ENCODE measurements around the gene RIOX2. TPM values are rescaled to one million over a fixed set of nuclear protein-coding genes. Genes with fewer than 3 reads are reported as not detected.

The RIOX2 gene
- total RNA-seq, 1 donor from 2014 or later, result 40.3 TPM

DNA sequence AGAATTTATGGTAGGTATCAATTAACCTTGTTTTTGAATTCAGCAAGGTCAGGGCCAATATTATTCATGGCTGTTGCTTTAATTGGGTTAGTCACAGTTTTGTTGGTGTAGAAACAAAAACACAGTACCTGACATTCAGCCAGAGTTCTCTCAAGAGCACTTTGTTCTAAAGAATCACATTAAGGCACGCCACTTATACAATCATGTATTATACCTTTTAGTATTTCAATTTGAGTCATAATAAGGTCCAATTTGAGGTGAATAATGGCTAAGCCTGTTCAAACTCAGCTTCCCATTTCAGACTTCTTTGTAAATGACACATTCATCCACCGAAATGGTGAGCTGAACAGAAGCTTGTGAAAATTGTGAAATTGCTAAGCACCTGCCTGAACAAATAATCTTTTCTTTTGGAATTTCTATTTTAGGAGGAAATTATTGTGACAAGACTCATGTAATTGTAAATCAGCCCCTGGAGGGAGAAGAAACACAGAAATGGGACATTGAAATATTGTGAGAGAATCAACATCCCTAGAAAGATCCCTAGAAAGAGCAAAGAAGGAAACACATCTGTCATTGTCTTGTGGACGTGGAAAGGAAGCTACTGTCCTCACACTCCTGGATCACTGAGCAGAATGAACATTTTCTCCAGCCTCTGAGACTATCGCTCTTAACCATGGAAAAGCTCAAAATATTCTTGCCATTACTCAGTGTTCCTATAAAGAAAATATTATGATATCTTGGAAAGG lies 29.3 kb downstream of the RIOX2 start:
- no peak for DNase-seq (ENCODE audit: low read depth)
- peaks cover 11% of the 10 kb centered on the region for H3K36me3 ChIP-seq (ENCODE audit: control insufficient read depth, insufficient read depth, low read length)
- no peak overlapping the region for H3K4me3 ChIP-seq (ENCODE audit: low read depth, low read length)
- no peak for FAIRE-seq
- TF ChIP-seq, protein P1, sequence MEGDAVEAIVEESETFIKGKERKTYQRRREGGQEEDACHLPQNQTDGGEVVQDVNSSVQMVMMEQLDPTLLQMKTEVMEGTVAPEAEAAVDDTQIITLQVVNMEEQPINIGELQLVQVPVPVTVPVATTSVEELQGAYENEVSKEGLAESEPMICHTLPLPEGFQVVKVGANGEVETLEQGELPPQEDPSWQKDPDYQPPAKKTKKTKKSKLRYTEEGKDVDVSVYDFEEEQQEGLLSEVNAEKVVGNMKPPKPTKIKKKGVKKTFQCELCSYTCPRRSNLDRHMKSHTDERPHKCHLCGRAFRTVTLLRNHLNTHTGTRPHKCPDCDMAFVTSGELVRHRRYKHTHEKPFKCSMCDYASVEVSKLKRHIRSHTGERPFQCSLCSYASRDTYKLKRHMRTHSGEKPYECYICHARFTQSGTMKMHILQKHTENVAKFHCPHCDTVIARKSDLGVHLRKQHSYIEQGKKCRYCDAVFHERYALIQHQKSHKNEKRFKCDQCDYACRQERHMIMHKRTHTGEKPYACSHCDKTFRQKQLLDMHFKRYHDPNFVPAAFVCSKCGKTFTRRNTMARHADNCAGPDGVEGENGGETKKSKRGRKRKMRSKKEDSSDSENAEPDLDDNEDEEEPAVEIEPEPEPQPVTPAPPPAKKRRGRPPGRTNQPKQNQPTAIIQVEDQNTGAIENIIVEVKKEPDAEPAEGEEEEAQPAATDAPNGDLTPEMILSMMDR (IDR thresholded peaks at IDR 0.05; ENCODE audit: insufficient read depth, low read length, severe bottlenecking), result no peak
- no peaks in the 10 kb centered on the region for H3K27me3 ChIP-seq (ENCODE audit: control insufficient read depth, insufficient read depth, low read length)

DNA sequence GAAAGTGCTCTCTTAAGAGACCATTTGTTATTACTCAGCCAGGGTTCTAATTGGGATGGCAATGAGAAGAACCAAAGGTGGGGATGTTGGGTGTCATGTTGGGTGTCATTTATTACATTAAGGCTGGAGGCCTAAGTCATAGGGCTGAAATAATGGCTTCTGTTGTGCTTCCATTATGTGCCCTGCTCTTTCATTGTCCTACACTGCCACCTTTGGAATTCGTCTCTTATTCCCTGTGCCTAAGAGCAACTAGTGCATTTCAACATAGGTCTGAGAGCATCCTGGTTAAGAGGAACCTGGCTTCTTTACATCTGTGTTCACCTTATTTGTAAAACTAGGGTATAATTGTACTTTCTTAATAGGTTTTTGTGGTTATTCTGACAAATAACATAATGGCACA lies 32.2 kb downstream of the RIOX2 start:
- peaks cover 5% of the 10 kb centered on the region for H3K36me3 ChIP-seq (ENCODE audit: control insufficient read depth, insufficient read depth, low read length)
- H3K27me3 ChIP-seq (ENCODE audit: control insufficient read depth, insufficient read depth, low read length), result no peaks in the 10 kb centered on the region
- no peak overlapping the region for H3K4me3 ChIP-seq (ENCODE audit: low read depth, low read length)
- FAIRE-seq, result no peak
- TF ChIP-seq, protein P1 (IDR thresholded peaks at IDR 0.05; ENCODE audit: insufficient read depth, low read length, severe bottlenecking), result peak; percentile 5
- peak; percentile 37 for DNase-seq (ENCODE audit: low read depth)

DNA sequence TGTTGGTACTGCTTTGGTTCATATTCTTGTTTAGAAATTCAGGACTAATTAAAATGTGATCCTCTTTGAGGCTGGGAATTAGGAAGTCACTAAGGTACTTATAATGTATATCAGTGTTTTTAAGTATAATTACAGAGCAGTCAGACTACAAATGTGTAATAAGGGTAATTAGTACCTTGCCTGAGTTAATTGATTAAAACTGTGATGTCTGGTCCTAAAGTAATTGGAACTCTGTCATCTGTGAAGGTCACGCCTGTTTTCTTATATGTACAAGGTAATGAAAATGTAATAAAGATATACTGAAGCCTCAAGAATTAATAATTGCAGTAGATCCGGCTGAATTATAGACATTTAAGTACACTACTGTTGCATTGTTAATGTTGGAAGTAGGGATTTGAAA lies 32.8 kb downstream of the RIOX2 start:
- Histone ChIP-seq H3K36me3 (ENCODE audit: control insufficient read depth, insufficient read depth, low read length) (peaks cover 3% of the 10 kb centered on the region), H3K27me3 (ENCODE audit: control insufficient read depth, insufficient read depth, low read length) (no peaks in the 10 kb centered on the region), H3K4me3 (ENCODE audit: low read depth, low read length) (no peak overlapping the region)
- no peak for FAIRE-seq
- TF ChIP-seq, protein P1 (IDR thresholded peaks at IDR 0.05; ENCODE audit: insufficient read depth, low read length, severe bottlenecking), result no peak
- no peak for DNase-seq (ENCODE audit: low read depth)

DNA sequence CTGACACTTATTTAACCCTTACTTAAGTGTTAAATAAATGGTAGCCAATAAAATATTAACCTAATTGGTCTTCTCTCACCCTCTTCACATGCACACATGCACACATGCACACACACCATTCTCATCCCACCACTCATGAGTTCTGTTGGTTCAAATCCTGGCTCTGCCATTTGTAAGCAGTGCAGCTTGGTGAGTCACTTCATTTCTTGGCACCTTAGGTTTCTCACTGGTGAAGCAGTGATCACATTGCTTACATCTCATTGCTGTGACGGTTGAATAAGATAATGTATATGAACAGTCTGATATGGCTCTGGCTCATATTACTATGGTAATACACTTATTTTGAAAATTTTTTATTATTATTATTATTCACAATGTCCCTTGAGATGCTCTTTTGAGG lies 33.8 kb downstream of the RIOX2 start:
- FAIRE-seq (no peak), DNase-seq (ENCODE audit: low read depth) (no peak)
- no peaks in the 10 kb centered on the region for H3K27me3 ChIP-seq (ENCODE audit: control insufficient read depth, insufficient read depth, low read length)
- TF ChIP-seq, protein P1 (IDR thresholded peaks at IDR 0.05; ENCODE audit: insufficient read depth, low read length, severe bottlenecking), result no peak
- H3K36me3 ChIP-seq (ENCODE audit: control insufficient read depth, insufficient read depth, low read length), result peaks cover 3% of the 10 kb centered on the region
- H3K4me3 ChIP-seq (ENCODE audit: low read depth, low read length), result no peak overlapping the region

DNA sequence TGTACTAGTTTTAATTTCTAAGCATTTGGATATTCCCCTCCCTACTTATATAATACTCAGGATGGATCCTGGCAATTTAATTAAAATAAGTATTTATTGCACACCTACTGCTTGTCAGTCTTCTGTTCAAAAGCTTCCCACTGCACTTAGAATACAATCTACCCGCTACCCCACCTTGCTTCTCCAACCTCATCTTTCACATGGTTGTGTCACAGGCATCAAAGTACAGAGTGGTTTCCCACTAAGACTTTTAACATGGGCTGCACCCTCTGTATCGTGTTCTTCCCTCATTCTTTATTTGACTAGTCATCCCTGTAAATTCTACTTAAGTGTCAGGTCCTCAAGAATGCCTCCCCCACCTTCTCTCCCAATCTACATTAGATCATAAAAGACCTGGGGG lies 35.0 kb downstream of the RIOX2 start:
- TF ChIP-seq, protein P1 (IDR thresholded peaks at IDR 0.05; ENCODE audit: insufficient read depth, low read length, severe bottlenecking), result no peak
- H3K27me3 ChIP-seq (ENCODE audit: control insufficient read depth, insufficient read depth, low read length), result no peaks in the 10 kb centered on the region
- H3K4me3 ChIP-seq (ENCODE audit: low read depth, low read length), result no peak overlapping the region
- FAIRE-seq (no peak), DNase-seq (ENCODE audit: low read depth) (no peak)
- H3K36me3 ChIP-seq (ENCODE audit: control insufficient read depth, insufficient read depth, low read length), result peaks cover 1% of the 10 kb centered on the region

DNA sequence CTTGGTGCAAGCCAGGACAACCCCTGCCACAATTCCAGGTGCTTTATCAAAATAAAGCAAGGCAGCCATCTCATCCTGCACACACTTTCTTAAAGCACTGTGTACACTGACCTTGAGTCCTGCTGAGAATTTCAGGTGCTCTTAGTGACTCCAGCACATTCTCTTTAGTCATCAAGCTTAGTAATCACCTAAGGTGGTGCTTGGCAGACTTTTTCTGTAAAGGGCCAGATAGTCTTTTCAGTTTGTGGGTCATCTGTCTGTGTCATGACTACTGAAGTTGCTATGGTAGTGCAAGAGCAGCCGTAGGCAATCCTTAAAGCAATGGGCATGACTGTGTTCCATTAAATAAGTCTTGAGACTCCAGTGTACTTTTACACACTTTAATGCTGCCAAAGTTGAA lies 36.4 kb downstream of the RIOX2 start:
- DNase-seq (ENCODE audit: low read depth), result peak; percentile 78

More for the DNA sequence above, 36.4 kb downstream of the RIOX2 start:
- peak; percentile 79 for FAIRE-seq
- Histone ChIP-seq H3K4me3 (ENCODE audit: low read depth, low read length) (no peak overlapping the region), H3K27me3 (ENCODE audit: control insufficient read depth, insufficient read depth, low read length) (no peaks in the 10 kb centered on the region), H3K36me3 (ENCODE audit: control insufficient read depth, insufficient read depth, low read length) (peaks cover 1% of the 10 kb centered on the region)
- TF ChIP-seq, protein P1 (IDR thresholded peaks at IDR 0.05; ENCODE audit: insufficient read depth, low read length, severe bottlenecking), result no peak

All from bronchial epithelial cell (primary cell).